Psoas muscle (tissue), 8 donors: ENCODE results near the gene GALNT12. TPM values are rescaled to one million over a fixed set of nuclear protein-coding genes. Genes with fewer than 3 reads are reported as not detected.

Experiments
- ATAC-seq, 4 donors: fragments of 200-7000 bp; cut with Tn5 transposase; one replicate each; pipeline ENCODE4 v1.9.1; 2020; ENCODE audit warnings: moderate library complexity in 3 of 4, mild to moderate bottlenecking in 2 of 4
- DNase-seq, 2 donors: peaks; one replicate each; pipeline ENCODE4 v3.0.0-alpha.2; 2020
- H3K27ac ChIP-seq: fragments of 200-600 bp; one replicate; pipeline ENCODE4 v1.8.0; 2022
- H3K27me3 ChIP-seq, 3 donors: fragments of 200-600 bp in 1 of 3; one replicate each; pipeline versions ENCODE4 v1.6.1 to v1.8.0; 2013 to 2022; ENCODE audit warnings: low read length in 2 of 3, mild to moderate bottlenecking in 2 of 3, moderate library complexity in 1 of 3; ENCODE audit not compliant: insufficient read depth in 3 of 3
- H3K36me3 ChIP-seq, 2 donors: fragments of 200-600 bp in 1 of 2; one replicate each; pipeline versions ENCODE4 v1.6.1 to v1.8.0; 2013 to 2022; ENCODE audit warnings: low read depth in 1 of 2, mild to moderate bottlenecking in 1 of 2, moderate library complexity in 1 of 2; ENCODE audit not compliant: insufficient read depth in 1 of 2
- H3K4me1 ChIP-seq: fragments of 200-600 bp; one replicate; pipeline ENCODE4 v1.8.0; 2022
- H3K4me3 ChIP-seq: fragments of 200-600 bp; one replicate; pipeline ENCODE4 v1.8.0; 2022; ENCODE audit warnings: mild to moderate bottlenecking
- H3K9me3 ChIP-seq: fragments of 200-600 bp; one replicate; pipeline ENCODE4 v1.8.0; 2022
- WGBS, 3 donors: extraction: QIAGEN DNeasy Blood & Tissue Kit; methylation state at CpG; one replicate each; pipeline versions ENCODE4 v1.1.6 to v1.1.7; 2013; 5-methylcytosine and 5-hydroxymethylcytosine counted together
- intact Hi-C, 2 donors: fragments of 100-400 bp; cut with DNase I; formaldehyde crosslinking; loops; one replicate each; pipeline versions ENCODE4 v1.11.0 to v1.14.2; 2022
- polyA plus RNA-seq, 3 donors: library from polyadenylated mRNA; stranded (reverse); fragments of 200-250 nt; gene quantifications; one replicate each; pipeline ENCODE4 v1.2.3, GENCODE V29; 2013
- total RNA-seq, 4 donors: library from RNA; stranded (reverse); fragmentation: NEBNext Ultra II Directional in 2 of 4; extraction: Animal tissue kit (Norgen Biotek cat#: 25700) in 2 of 4; gene quantifications; one replicate each; pipeline versions ENCODE4 v1.2.1 to v1.2.4, GENCODE V29; 2021 to 2023
- TF ChIP-seq, protein P1 (sequence below): fragments of 200-600 bp; IDR thresholded peaks from one replicate; pipeline ENCODE4 v1.8.0; 2022; ENCODE audit warnings: antibody characterized with exemption
- donor health status: healthy with polysubstance abuse.
- donor health status: DM: no; HTN: no; CAD: no; lungs with moderate emphysema.
- donor health status: Bipolar disorder and iron deficiency.
- donor health status: healthy.
- donor health status: DM: yes; HTN: yes; CAD: no.
- donor health status: DM: no; HTN: no; CAD: no.
- donor health status: DM: no; HTN: no; CAD: no.
- donor health status: DM: yes; HTN: yes; CAD: no.

The GALNT12 gene
- total and polyA plus RNA-seq, 7 donors = 0.12 to 0.32 (median 0.28) TPM; not detected in 1

DNA sequence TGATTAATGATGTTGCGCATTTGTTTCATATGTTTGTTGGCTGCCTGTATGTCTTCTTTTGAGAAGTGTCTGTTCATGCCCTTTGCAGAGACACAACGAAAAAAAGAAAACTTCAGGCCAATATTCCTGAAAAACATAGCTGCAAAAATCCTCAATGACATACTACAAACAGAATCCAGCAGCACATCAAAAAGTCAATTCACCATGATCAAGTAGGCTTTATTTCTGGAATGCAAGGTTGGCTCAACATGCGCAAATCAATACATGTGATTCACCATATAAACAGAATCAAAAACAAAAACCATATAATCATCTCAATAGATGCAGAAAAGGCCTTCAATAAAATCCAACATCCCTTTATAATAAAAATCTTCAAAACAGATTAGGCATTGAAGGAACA, 9.2 kb upstream of the GALNT12 start:
- H3K4me3 ChIP-seq = no peak overlapping the region
- peaks cover 0 to 2% (median 0%) of the 10 kb centered on the region in 3 donors for H3K27me3 ChIP-seq
- H3K27ac ChIP-seq = no peak overlapping the region
- ATAC-seq (no peak), DNase-seq (no peak)
- no peaks in the 10 kb centered on the region for H3K36me3 ChIP-seq
- TF ChIP-seq, protein P1, sequence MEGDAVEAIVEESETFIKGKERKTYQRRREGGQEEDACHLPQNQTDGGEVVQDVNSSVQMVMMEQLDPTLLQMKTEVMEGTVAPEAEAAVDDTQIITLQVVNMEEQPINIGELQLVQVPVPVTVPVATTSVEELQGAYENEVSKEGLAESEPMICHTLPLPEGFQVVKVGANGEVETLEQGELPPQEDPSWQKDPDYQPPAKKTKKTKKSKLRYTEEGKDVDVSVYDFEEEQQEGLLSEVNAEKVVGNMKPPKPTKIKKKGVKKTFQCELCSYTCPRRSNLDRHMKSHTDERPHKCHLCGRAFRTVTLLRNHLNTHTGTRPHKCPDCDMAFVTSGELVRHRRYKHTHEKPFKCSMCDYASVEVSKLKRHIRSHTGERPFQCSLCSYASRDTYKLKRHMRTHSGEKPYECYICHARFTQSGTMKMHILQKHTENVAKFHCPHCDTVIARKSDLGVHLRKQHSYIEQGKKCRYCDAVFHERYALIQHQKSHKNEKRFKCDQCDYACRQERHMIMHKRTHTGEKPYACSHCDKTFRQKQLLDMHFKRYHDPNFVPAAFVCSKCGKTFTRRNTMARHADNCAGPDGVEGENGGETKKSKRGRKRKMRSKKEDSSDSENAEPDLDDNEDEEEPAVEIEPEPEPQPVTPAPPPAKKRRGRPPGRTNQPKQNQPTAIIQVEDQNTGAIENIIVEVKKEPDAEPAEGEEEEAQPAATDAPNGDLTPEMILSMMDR = no peak
- intact Hi-C loops = no loop called here
- peaks cover 11% of the 10 kb centered on the region for H3K4me1 ChIP-seq
- WGBS, 3 donors = 96 to 98% (median 97%) methylated on average over 3 of the region's 3 CpGs
- H3K9me3 ChIP-seq = no peaks in the 10 kb centered on the region

DNA sequence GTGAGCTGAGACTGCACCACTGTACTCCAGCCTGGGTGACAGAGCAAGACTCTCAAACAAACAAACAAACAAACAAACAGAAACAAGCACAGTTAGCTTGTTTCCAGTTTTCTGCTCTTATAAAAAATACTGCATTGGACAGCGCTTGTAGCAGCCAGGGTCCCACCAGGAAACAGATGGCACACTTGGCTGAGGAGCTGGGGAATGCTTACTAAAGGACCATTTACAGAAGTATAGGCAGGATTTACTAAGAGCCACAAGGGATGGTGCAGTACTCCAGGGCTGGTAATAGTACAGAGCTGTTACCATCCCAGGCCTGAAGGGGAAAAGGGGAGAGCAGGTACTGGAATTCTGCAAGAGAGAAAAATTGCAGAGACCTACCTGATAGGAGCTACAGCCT, 5.9 kb upstream of the GALNT12 start:
- WGBS, 3 donors = 70 to 80% (median 75%) methylated on average over 1 of the region's 1 CpG
- Histone ChIP-seq H3K9me3 (no peaks in the 10 kb centered on the region), H3K4me3 (no peak overlapping the region), H3K27me3 (peaks cover 0 to 5% (median 2%) of the 10 kb centered on the region in 3 donors), H3K36me3 (no peaks in the 10 kb centered on the region), H3K4me1 (no peaks in the 10 kb centered on the region), H3K27ac (no peak overlapping the region)
- intact Hi-C loops = no loop called here
- DNase-seq (no peak), ATAC-seq (no peak)
- TF ChIP-seq, protein P1 = no peak

- DNase-seq (no peak), ATAC-seq (no peak)
- intact Hi-C loops = no loop called here
- Histone ChIP-seq H3K27me3 (peaks cover 0 to 5% (median 2%) of the 10 kb centered on the region in 3 donors), H3K36me3 (no peaks in the 10 kb centered on the region), H3K9me3 (no peaks in the 10 kb centered on the region), H3K27ac (no peak overlapping the region), H3K4me3 (no peak overlapping the region), H3K4me1 (no peaks in the 10 kb centered on the region)
- TF ChIP-seq, protein P1 = no peak
- 75 to 92% (median 81%) methylated on average over 1 of the region's 1 CpG for WGBS, 3 donors
Observed at GRCh38 chr9:98801969-98802371, 5.5 kb upstream of the GALNT12 start.

DNA sequence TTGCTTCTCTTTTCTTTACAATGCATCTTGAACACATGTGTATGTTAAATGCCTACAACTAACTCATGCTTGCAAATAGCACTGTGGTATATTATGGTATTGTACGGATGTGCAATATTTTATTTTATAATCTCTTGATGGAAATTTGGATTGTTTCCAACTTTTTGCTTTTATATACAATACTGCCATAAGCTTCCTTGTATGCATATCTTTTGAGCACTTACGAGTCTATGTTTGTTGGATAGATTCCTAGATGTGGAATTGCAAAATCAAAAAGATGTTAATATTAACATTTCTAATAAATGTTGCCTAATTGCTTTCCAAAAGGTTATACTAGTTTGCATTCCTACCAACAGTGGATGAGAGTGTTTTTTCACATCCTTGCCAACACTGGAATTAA, 3.4 kb upstream of the GALNT12 start:
- Histone ChIP-seq H3K27ac (no peak overlapping the region), H3K4me1 (peaks cover 8% of the 10 kb centered on the region), H3K36me3 (no peaks in the 10 kb centered on the region), H3K4me3 (no peak overlapping the region), H3K27me3 (peaks cover 0 to 17% (median 7%) of the 10 kb centered on the region in 3 donors), H3K9me3 (no peaks in the 10 kb centered on the region)
- ATAC-seq = no peak
- intact Hi-C loops = no loop called here
- DNase-seq = no peak
- WGBS, 3 donors = 19 to 29% (median 22%) methylated on average over 2 of the region's 2 CpGs
- TF ChIP-seq, protein P1 = no peak
